GM06990 (cell line): Measurements from ENCODE around the gene PDXK.
A peak's percentile ranks its signal among the peaks of the same experiment; 100 is the strongest.

Experiments
- DNase-seq: peaks from one replicate; pipeline ENCODE4 v3.0.0-alpha.2; 2011; ENCODE audit not compliant: insufficient read length; ENCODE audit errors: extremely low read depth
- H3K27me3 ChIP-seq: replicated peaks from 2 replicates; pipeline ENCODE4 v1.6.0; 2011; ENCODE audit warnings: low read length; ENCODE audit not compliant: control insufficient read depth, insufficient read depth
- H3K36me3 ChIP-seq: 2 replicates; pipeline ENCODE4 v1.5.1; 2011; ENCODE audit warnings: low read length; ENCODE audit not compliant: control insufficient read depth, insufficient read depth
- H3K4me3 ChIP-seq: replicated peaks from 2 replicates; pipeline ENCODE4 v1.5.1; 2011; ENCODE audit warnings: low read depth, mild to moderate bottlenecking, control low read depth, low read length
- CTCF ChIP-seq: IDR thresholded peaks from 2 replicates; pipeline ENCODE4 v1.5.1; 2011; ENCODE audit warnings: low read length, control low read depth, mild to moderate bottlenecking, inconsistent platforms; ENCODE audit not compliant: insufficient read depth, poor library complexity, severe bottlenecking

Gene PDXK

GRCh38 chr21:43719748-43720538 is 1.0 kb downstream of the PDXK start:
- TF ChIP-seq CTCF: no peak
- no peak for DNase-seq
- Histone ChIP-seq H3K4me3 (peak overlapping the region; percentile 77), H3K36me3 (peaks cover 2% of the 10 kb centered on the region; the same call in 1 of the 2 replicates), H3K27me3 (no peaks in the 10 kb centered on the region)

DNA sequence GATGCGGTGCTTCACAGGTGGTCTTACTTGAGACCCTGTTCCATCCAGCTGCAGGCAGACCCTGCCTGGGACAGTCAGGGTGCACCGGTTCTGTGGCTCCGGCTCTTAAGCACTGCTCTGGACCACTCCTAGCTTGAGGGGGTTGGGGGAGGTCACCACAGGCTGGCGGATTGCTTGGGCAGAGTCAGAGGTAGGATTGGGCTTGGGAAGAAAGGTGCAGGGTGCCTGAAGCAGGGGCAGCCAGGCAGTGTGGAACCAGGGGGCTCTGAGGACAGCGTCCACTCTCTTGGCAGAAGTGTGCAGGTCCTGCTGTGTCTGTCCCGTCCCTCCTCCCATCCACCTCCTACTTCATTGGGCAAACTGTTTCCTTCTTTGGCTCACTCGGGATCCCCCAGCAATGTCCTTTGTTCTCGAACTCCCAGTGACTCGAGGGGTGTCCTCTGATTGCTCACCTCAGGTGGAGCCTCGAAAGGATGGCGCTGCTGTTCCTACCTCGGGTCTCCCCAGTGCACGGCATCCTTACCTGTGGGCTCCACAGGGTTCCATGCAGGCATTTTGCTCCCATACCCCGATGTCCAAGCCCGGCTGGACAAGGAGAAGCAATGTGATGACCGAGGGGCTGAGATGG is 1.7 kb downstream of the PDXK start:
- Histone ChIP-seq H3K4me3 (peak overlapping the region; percentile 77), H3K36me3 (peaks cover 2% of the 10 kb centered on the region; the same call in 1 of the 2 replicates), H3K27me3 (no peaks in the 10 kb centered on the region)
- no peak for TF ChIP-seq CTCF
- no peak for DNase-seq

- Histone ChIP-seq H3K27me3 (no peaks in the 10 kb centered on the region), H3K4me3 (peak overlapping the region; percentile 19), H3K36me3 (peaks cover 2% of the 10 kb centered on the region; the same call in 1 of the 2 replicates)
- TF ChIP-seq CTCF: no peak
- DNase-seq: no peak
Measured at GRCh38 chr21:43721206-43721605, 2.3 kb downstream of the PDXK start.

DNA sequence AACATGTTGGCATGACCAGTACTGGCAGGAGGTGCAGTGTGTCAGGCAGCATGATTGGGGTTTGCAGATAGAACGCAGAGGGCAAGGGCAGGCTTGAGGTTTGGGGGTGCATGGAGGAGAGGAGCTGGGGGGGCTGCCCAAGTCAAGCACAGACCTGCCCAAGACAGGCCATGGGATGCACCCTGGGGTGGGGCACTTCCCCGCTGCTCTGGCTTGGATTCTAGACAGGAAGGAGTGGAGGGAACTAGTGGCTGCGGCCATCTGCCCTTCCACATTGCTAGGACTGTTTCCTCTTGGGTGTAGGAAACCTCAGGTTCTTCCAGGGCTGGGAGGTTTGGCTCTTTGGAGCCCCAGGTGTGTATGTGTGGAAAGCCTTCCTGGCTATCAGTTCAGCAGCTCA is 3.0 kb downstream of the PDXK start:
- no peak for DNase-seq
- no peak overlapping the region for H3K4me3 ChIP-seq
- peaks cover 2% of the 10 kb centered on the region; the same call in 1 of the 2 replicates for H3K36me3 ChIP-seq
- TF ChIP-seq CTCF: no peak
- H3K27me3 ChIP-seq: no peaks in the 10 kb centered on the region

GRCh38 chr21:43723648-43724047 is 4.7 kb downstream of the PDXK start:
- Histone ChIP-seq H3K27me3 (no peaks in the 10 kb centered on the region), H3K36me3 (peaks cover 2% of the 10 kb centered on the region; the same call in 1 of the 2 replicates)
- TF ChIP-seq CTCF: no peak

More at GRCh38 chr21:43723648-43724047, 4.7 kb downstream of the PDXK start:
- no peak overlapping the region for H3K4me3 ChIP-seq
- no peak for DNase-seq
